Measurements from ENCODE around the gene PTGDR2.

PTGDR2 gene

GRCh38 chr11:60855726-60856633 lies at the start of gene PTGDR2:
PTGDR2 (minus strand) TSS chr11:60855950; CDS start chr11:60853722, 2,228 bp downstream.
- FAIRE-seq (no peak), DNase-seq (ENCODE audit: insufficient read length, low spot score) (no peak)

- no peak for DNase-seq (ENCODE audit: insufficient read length, low spot score)
- FAIRE-seq = no peak
These were observed 49.3 kb upstream of the PTGDR2 start for GRCh38 chr11:60905047-60905446.

- FAIRE-seq (no peak), DNase-seq (ENCODE audit: insufficient read length, low spot score) (no peak)
These were observed 46.9 kb upstream of the PTGDR2 start for GRCh38 chr11:60902625-60903024.

DNA sequence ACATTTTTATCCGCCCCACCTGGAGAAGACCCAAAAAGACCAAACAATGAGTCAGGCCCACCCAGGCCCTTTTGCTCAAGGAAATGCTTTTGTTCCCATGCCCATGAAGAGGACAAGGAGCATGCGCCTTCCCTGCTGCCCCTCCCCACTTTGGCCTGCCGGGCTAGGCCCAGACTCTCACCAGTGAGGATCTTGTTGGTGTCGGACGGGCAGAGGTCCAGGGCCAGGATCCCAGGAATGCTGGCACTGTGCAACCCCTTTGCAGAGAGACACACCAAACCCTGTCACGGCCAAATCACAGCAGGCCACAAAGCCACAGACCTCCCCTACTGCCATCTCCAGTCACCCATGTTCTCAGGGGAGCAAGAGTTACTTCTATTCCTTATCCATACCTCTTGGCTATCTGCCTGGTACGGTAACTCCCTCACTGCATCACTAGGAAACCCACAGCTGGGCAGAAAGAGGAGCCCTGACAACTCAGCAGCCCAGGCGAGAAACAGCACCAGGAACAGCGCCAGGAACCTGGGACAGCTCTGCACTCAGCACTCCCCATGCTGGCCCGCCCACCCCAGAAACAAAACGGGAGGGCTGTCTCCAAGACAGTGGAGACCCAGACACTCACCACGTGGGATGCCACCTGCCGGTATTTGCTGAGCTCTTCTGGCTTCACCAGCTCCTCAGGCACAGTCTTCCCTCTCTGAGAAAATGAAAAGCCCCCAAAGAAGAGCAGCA lies 45.1 kb upstream of the PTGDR2 start:
- DNase-seq (ENCODE audit: insufficient read length, low spot score) = no peak

GRCh38 chr11:60899977-60900376 lies 44.2 kb upstream of the PTGDR2 start:
- DNase-seq (ENCODE audit: insufficient read length, low spot score) (no peak), FAIRE-seq (no peak)

More for the DNA sequence above, 45.1 kb upstream of the PTGDR2 start:
- no peak for FAIRE-seq

- DNase-seq (ENCODE audit: insufficient read length, low spot score) (peak; percentile 61), FAIRE-seq (no peak)
These were observed 43.5 kb upstream of the PTGDR2 start for GRCh38 chr11:60899046-60899936.

GRCh38 chr11:60897496-60897895 lies 41.7 kb upstream of the PTGDR2 start:
- FAIRE-seq (no peak), DNase-seq (ENCODE audit: insufficient read length, low spot score) (no peak)

DNA sequence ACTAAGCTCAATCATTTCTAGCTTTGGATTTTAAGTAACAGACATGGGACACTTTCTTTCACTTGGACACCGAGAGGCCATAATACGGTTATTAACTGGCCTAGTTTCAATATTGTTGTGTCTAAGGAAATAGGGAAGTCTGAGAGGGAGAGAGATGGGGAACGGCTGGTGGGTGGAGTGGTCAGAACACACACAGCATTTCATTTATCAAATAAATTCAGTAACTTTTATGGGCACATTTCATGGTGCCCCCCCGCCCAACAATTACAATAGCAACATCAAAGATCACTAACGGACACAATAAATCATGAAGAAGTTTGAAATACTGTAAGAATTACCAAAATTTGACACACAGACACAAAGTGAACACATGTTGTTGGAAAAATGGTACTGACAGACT lies 39.9 kb upstream of the PTGDR2 start:
- no peak for FAIRE-seq
- no peak for DNase-seq (ENCODE audit: insufficient read length, low spot score)

DNA sequence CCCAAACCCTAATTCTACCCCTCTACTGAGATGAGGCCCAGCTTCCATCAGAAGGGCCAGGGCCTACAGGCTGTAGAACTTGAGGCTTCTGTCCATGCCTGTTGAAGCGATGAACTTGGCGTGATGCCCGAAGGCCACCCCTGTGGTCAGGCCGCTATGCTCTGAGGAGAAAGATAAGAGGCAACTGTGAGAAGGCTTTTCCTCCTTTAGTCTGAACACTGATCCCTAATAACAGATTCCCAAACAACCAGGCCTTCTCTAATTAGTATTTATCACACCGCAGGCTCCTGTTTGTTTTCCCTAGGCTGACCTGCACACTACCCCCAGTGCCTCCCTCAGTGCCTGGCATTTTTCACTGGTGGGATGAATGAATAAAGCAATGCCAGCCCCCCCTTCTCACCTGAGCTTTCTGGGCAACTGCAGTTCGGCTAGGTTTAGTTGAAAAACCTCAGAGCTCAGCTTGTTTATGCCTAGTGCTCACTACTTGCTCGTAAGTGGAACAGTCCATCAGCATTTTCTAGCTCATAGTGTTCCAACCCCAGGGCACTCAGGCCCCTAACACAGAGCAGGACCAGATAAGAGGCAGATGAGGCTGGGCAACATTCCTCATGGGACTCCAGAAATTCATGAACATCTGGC lies 35.5 kb upstream of the PTGDR2 start:
- DNase-seq (ENCODE audit: insufficient read length, low spot score) (no peak), FAIRE-seq (no peak)

DNA sequence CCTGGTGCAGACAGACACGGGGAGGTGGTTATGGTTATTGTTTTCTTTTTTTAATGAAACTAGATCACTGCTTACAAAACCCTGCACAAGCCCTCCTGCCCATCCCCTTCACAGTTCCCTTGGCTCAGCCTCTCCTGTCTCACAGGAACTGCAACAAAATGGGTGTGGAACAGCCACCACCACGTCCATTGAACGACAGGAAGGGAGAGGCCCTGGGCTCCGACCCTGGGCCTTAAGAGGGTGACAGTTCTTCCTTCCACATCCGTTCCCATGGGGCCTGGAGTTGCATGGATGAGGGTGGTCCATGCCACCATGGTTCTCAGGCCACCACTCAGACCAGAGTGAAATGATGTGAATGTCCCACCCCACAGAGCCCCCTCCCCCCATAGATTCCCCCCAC lies 34.9 kb upstream of the PTGDR2 start:
- FAIRE-seq (no peak), DNase-seq (ENCODE audit: insufficient read length, low spot score) (no peak)

DNA sequence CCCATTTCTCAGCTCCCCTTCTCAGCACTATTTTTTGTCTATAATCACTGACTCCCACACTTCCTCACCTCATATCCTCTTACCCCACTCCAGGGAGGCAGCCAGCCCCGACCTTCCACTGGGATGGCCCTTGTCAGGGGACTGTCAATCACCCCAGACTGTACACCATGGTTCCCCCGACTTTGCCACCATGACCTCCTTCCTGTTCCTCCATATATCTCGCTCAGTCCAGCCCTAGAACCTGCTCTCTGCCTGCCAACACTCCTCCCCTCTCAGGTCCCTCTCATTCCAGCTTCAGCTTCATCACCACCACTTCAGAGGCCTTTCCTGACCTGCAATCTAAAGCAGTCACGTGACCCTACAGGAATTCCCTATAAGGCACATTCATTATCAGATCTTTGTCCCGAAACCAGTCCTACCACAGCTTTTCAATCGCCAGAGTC lies 34.1 kb upstream of the PTGDR2 start:
- no peak for DNase-seq (ENCODE audit: insufficient read length, low spot score)
- FAIRE-seq = no peak

DNA sequence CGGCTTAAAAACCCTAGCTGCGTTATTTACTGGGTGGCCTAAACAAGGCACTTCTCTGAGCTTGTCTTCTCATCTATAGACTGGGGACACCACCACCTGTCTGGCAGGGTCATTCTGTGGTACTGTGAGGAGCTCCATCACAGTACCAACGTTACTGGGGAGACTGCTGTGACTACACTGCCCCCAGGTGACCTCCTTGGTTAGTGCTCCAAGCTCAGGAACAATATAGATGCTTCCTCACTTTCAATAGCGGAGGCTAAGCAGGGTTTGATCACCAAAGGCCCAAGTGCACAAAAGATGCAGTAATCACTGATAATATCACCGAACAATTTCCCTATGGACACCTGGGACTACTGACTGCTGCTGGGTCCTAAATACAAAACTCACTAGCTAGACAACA lies 31.8 kb upstream of the PTGDR2 start:
- FAIRE-seq = no peak
- peak; percentile 32 for DNase-seq (ENCODE audit: insufficient read length, low spot score)

DNA sequence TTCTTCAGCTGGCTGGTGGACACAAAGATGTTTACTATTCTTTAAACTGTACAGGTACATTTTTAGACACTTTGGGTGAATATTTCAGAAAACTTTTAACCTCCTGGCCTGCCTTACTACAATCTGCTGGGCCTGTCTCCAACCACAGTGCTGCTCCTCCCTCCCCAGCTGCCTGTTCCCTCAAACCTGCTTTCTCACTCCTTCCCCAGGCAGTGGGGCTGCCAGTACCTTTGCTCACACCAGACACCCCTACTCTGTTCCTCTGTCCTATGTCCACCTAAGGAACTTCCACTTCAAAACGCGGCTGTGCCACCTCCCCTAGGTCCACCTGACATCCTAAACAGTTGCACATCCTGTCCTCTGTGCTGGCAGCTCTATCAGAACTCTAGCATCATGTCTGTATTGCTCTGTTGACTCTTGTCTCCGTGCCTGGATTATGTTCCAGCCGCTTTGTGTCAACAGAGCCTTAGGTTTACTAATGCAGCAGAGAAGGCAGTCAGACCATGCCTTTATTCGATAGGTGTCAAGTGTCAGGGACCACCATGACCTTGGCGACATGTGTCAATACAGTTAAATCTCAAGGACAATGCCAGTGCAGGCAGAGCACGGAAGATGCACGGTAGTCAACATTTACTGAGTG lies 25.0 kb upstream of the PTGDR2 start:
- FAIRE-seq = no peak
- DNase-seq (ENCODE audit: insufficient read length, low spot score) = no peak

DNA sequence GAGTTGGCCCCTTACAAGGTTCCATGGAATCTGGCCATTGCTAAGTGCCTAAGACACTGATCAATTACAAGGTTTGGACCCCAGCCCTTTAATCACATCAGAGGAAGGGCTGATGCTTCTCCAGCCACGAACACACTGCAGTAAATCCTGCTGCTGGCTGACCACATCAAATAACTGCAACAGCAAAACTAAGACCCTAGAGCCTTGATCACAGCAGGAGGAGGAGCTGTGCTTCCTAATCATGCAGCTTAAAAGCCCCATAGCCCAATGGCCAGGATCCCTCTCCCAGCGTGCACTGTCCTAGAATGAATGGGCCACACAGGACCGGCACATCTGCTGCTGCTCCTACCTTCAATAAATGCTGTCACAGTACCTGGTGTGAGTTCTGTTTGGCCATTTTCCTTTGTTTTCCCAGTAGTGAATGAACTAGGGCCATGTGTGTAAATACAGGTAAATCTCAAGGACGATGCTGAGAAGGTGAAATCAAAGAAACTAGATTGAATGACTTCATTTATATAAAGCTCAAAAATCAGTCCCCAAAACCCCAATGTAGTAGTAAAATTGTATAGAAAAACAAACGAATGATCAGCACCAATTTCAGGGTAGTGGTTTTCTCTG lies 24.3 kb upstream of the PTGDR2 start:
- no peak for FAIRE-seq
- no peak for DNase-seq (ENCODE audit: insufficient read length, low spot score)

DNA sequence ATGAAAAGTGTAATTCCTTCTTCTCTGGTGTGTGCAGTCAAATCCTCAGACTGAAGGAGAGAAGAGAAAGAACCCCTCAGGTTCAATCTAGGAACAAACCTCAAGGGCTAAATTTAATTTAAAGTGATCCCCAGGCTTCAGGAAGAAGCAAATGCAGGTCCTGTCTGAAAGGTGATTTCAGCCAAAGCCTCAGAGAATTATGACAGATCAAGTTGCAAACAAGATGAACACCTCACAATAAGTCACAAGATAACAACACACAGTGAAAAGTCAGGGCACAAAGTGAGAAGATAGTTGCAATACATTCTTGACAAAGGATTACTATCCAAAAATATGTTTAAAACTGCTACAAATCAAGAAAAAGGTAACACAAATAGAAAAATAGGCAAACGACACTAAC lies 23.4 kb upstream of the PTGDR2 start:
- FAIRE-seq (no peak), DNase-seq (ENCODE audit: insufficient read length, low spot score) (no peak)

DNA sequence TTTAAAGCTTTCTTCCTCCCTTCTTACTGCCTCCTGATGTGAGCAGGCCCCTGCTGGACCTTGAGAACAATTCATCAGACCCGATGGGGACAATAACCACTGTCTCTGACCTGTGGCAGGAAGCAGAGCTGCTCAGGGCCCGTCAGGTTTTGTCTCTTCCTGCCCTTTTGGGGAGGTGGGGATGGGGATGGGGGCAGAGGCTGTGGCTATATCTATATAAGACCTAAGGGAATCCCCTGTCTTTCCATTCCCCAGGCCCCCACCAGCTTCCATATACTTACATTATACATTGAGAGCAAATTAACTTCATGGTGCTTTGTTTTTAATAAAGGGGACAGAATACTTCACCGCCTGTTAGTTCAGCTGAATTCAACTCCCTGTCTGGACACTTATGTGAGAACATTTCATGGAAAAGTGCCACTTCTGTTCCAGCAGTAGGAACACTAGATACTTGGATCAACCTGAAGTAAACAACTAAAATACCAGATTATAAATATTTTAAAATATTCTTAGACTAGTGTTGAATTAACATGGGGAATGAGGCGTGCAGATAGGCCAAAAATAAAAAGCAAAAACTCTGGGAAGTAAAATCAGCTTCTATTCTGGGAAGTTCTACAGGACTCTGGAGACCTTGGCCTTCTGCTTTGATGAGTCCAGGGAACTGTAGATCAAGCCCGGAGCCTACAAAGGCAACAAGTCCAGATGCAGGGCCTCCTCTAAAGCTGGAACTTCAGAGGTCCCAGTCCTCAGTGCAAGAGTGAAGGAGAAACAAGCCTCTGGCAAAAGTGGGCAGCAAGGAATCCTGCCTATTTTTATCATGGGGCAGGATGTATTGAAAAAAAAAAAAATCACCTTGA lies 22.7 kb upstream of the PTGDR2 start:
- no peak for FAIRE-seq

DNA sequence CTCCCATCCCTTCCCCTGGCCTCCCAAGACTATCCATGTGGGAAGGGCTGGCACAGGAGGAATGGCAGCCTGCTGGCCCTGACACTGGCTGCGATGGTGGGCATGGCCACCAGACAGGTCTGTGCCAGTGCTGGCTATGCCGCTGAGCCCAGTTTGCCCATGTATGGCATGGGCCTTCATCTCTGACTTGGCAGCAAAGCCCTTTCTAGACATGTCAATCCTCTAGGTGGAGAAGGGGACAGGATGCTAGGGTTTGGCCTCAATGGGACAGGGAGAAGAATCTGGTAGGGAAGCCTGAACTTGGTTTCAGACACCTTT lies 20.4 kb upstream of the PTGDR2 start:
- FAIRE-seq = no peak
- no peak for DNase-seq (ENCODE audit: insufficient read length, low spot score)

More for the DNA sequence above, 22.7 kb upstream of the PTGDR2 start:
- no peak for DNase-seq (ENCODE audit: insufficient read length, low spot score)

- DNase-seq (ENCODE audit: insufficient read length, low spot score) = no peak
- no peak for FAIRE-seq
These were observed 19.8 kb upstream of the PTGDR2 start for GRCh38 chr11:60875366-60876167.

Data from HTR-8/SVneo (cell line).